Transverse colon (tissue), 4 donors: Measurements from ENCODE around the gene ZSCAN5A. TPM values are rescaled to one million over a fixed set of nuclear protein-coding genes. Genes with fewer than 3 reads are reported as not detected.
"Not testable (repeated sequence)": the region's sequence is repeated elsewhere in the genome, so short reads cannot be mapped to it uniquely, and the experiment has no call there.

Experiments used
- DNase-seq: peaks from one replicate; pipeline ENCODE4 v3.0.0-alpha.2; 2019
- H3K27ac ChIP-seq, 4 donors: fragments of 200-600 bp; sonication (generic); 2 replicates each; pipeline ENCODE4 v1.5.1; 2016 to 2018; ENCODE audit warnings: inconsistent platforms in 4 of 4
- H3K27me3 ChIP-seq: fragments of 200-600 bp; sonication (generic); 2 replicates; pipeline ENCODE4 v1.5.1; 2017; ENCODE audit warnings: inconsistent platforms
- H3K36me3 ChIP-seq, 4 donors: fragments of 200-600 bp; sonication (generic); 2 replicates each; pipeline ENCODE4 v1.5.1; 2017 to 2019; ENCODE audit warnings: inconsistent platforms in 4 of 4
- H3K4me1 ChIP-seq, 4 donors: fragments of 200-600 bp; sonication (generic); 2 replicates each; pipeline ENCODE4 v1.5.1; 2017 to 2020; ENCODE audit warnings: inconsistent platforms in 4 of 4
- H3K4me3 ChIP-seq, 4 donors: fragments of 200-600 bp; sonication (generic); 1 replicate in 1 of 4; 2 replicates in 3 of 4; pipeline versions ENCODE4 v1.5.1 to v1.6.1; 2017 to 2019; ENCODE audit warnings: inconsistent platforms in 4 of 4
- H3K9me3 ChIP-seq, 2 donors: fragments of 200-600 bp; sonication (generic); 2 replicates each; pipeline ENCODE4 v1.5.1; 2017 to 2019; ENCODE audit warnings: inconsistent platforms in 2 of 2
- CTCF ChIP-seq, 5 experiments: fragments of 200-600 bp in 3 of 5; fragments of 450-650 bp in 2 of 5; sonication (generic) in 3 of 5; IDR thresholded peaks; 1 replicate in 2 of 5; 2 replicates in 3 of 5; pipeline ENCODE4 v1.5.1; 2016 to 2017; ENCODE audit warnings: antibody characterized with exemption in 5 of 5, inconsistent platforms in 3 of 5, mild to moderate bottlenecking in 2 of 5, moderate library complexity in 1 of 5
- EP300 ChIP-seq: sonication (generic); formaldehyde crosslinking; IDR thresholded peaks from one replicate; pipeline ENCODE4 v1.6.1; 2017; ENCODE audit warnings: antibody characterized with exemption, low read depth
- POLR2A ChIP-seq: fragments of 450-650 bp; IDR thresholded peaks from one replicate; pipeline ENCODE4 v1.6.1; 2016; ENCODE audit warnings: antibody characterized with exemption, mild to moderate bottlenecking, moderate library complexity
- POLR2AphosphoS5 ChIP-seq, 3 donors: sonication (generic); formaldehyde crosslinking; IDR thresholded peaks; one replicate each; pipeline ENCODE4 v1.6.1; 2016; ENCODE audit warnings: antibody characterized with exemption in 3 of 3
- WGBS, 2 donors: methylation state at CpG; one replicate each; pipeline ENCODE4 v1.1.5; 2018; ENCODE audit warnings: low coverage in 1 of 2; 5-methylcytosine and 5-hydroxymethylcytosine counted together
- in situ Hi-C, 4 donors: fragments of 200-750 bp; cut with MboI; loops; one replicate each; pipeline versions ENCODE4 v1.15.0 to v1.15.1; 2017; ENCODE audit warnings: low sequenced_read_pairs in 3 of 4, low pct_ligation_motif_present in 1 of 4, low pct_unique_long_range_greater_than_20kb in 1 of 4
- intact Hi-C: fragments of 100-400 bp; cut with DNase I; formaldehyde crosslinking; loops from one replicate; pipeline ENCODE4 v1.15.1; 2023; ENCODE audit warnings: low total_unique reads
- total RNA-seq, 4 donors: library from RNA; depleted of rRNA; stranded (reverse); fragments of >200 nt; gene quantifications; one replicate each; pipeline ENCODE4 v1.1.0, GENCODE V29; 2016

The ZSCAN5A gene
- total RNA-seq, 4 donors from 2014 or later, result 8.2 to 15.2 (median 12.6) TPM

- H3K36me3 ChIP-seq, result no peaks in the 10 kb centered on the region
These were observed 5.8 kb downstream of the ZSCAN5A start for GRCh38 chr19:56308792-56309191.

GRCh38 chr19:56307062-56307461 is 7.6 kb downstream of the ZSCAN5A start:
- H3K36me3 ChIP-seq, H3K9me3 ChIP-seq, intact Hi-C loops, H3K4me1 ChIP-seq, H3K27me3 ChIP-seq, DNase-seq, H3K4me3 ChIP-seq: not testable (repeated sequence)
- WGBS, 2 donors, result 72 to 86% methylated on average over 2 to 6 of the region's 6 CpGs
- peak overlapping the region; percentile 9 to 55 (median 38) for H3K27ac ChIP-seq
- in situ Hi-C loops, result loop anchor here in 1 of 4 donors (25.0 kb wide), 1 partner anchor 220 kb away; no protein-coding TSS in a partner anchor

More at GRCh38 chr19:56308792-56309191, 5.8 kb downstream of the ZSCAN5A start:
- no peaks in the 10 kb centered on the region for H3K27me3 ChIP-seq
- no peaks in the 10 kb centered on the region for H3K9me3 ChIP-seq
- no peak for DNase-seq
- no peak overlapping the region for H3K27ac ChIP-seq
- intact Hi-C loops, result no loop called here
- peaks cover 0 to 12% (median 3%) of the 10 kb centered on the region in 4 donors for H3K4me1 ChIP-seq
- 89 to 93% methylated on average over 7 of the region's 7 CpGs for WGBS, 2 donors
- TF ChIP-seq POLR2AphosphoS5 (IDR thresholded peaks at IDR 0.05), result no peak
- TF ChIP-seq CTCF (IDR thresholded peaks at IDR 0.05), result no peak
- TF ChIP-seq EP300, result no peak
- in situ Hi-C loops, result loop anchor here in 1 of 4 donors (25.0 kb wide), 1 partner anchor 221 kb away; no protein-coding TSS in a partner anchor
- no peak overlapping the region for H3K4me3 ChIP-seq

GRCh38 chr19:56306016-56306415 is 8.6 kb downstream of the ZSCAN5A start:
- Histone ChIP-seq H3K36me3 (no peaks in the 10 kb centered on the region), H3K27ac (peak overlapping the region; percentile 36 to 67 (median 55)), H3K27me3 (no peaks in the 10 kb centered on the region), H3K9me3 (no peaks in the 10 kb centered on the region), H3K4me1 (no peaks in the 10 kb centered on the region), H3K4me3 (no peak overlapping the region)
- no peak for TF ChIP-seq EP300
- no peak for TF ChIP-seq POLR2AphosphoS5 (IDR thresholded peaks at IDR 0.05)
- intact Hi-C loops (no loop called here), in situ Hi-C loops (loop anchor here in 1 of 4 donors (25.0 kb wide), 1 partner anchor 219 kb away; no protein-coding TSS in a partner anchor)
- 85 to 87% methylated on average over 5 to 9 of the region's 11 CpGs for WGBS, 2 donors
- no peak for DNase-seq

GRCh38 chr19:56304243-56304642 is 10.4 kb downstream of the ZSCAN5A start:
- in situ Hi-C loops, result loop anchor here in 1 of 4 donors (25.0 kb wide), 1 partner anchor 217 kb away; no protein-coding TSS in a partner anchor
- Histone ChIP-seq H3K9me3 (no peaks in the 10 kb centered on the region), H3K27ac (no peak overlapping the region), H3K27me3 (no peaks in the 10 kb centered on the region), H3K36me3 (no peaks in the 10 kb centered on the region), H3K4me1 (no peaks in the 10 kb centered on the region), H3K4me3 (no peak overlapping the region)
- DNase-seq, result no peak
- WGBS, 2 donors, result 86 to 90% methylated on average over 6 to 9 of the region's 9 CpGs
- TF ChIP-seq CTCF (IDR thresholded peaks at IDR 0.05) (no peak), POLR2A (no peak), EP300 (no peak), POLR2AphosphoS5 (IDR thresholded peaks at IDR 0.05) (no peak)
- intact Hi-C loops, result no loop called here

- Histone ChIP-seq H3K36me3 (no peaks in the 10 kb centered on the region), H3K4me3 (no peak overlapping the region), H3K27me3 (no peaks in the 10 kb centered on the region), H3K27ac (no peak overlapping the region), H3K9me3 (no peaks in the 10 kb centered on the region), H3K4me1 (no peaks in the 10 kb centered on the region)
- intact Hi-C loops, result no loop called here
- TF ChIP-seq POLR2A, result no peak
- no peak for TF ChIP-seq CTCF (IDR thresholded peaks at IDR 0.05)
- no peak for TF ChIP-seq EP300
- TF ChIP-seq POLR2AphosphoS5 (IDR thresholded peaks at IDR 0.05), result no peak
- 69% methylated on average over 7 to 9 of the region's 9 CpGs for WGBS, 2 donors
- no peak for DNase-seq
- in situ Hi-C loops, result loop anchor here in 1 of 4 donors (25.0 kb wide), 1 partner anchor 215 kb away; no protein-coding TSS in a partner anchor
These were observed 12.6 kb downstream of the ZSCAN5A start for GRCh38 chr19:56301886-56302620.
